GM19438 (cell line): ENCODE measurements around the gene PTK6.

Experiments
- ATAC-seq: cut with Tn5 transposase; IDR thresholded peaks from one replicate; pipeline ENCODE4 v1.9.1; 2021; ENCODE audit warnings: low read depth; ENCODE audit not compliant: unreplicated experiment

The PTK6 gene

DNA sequence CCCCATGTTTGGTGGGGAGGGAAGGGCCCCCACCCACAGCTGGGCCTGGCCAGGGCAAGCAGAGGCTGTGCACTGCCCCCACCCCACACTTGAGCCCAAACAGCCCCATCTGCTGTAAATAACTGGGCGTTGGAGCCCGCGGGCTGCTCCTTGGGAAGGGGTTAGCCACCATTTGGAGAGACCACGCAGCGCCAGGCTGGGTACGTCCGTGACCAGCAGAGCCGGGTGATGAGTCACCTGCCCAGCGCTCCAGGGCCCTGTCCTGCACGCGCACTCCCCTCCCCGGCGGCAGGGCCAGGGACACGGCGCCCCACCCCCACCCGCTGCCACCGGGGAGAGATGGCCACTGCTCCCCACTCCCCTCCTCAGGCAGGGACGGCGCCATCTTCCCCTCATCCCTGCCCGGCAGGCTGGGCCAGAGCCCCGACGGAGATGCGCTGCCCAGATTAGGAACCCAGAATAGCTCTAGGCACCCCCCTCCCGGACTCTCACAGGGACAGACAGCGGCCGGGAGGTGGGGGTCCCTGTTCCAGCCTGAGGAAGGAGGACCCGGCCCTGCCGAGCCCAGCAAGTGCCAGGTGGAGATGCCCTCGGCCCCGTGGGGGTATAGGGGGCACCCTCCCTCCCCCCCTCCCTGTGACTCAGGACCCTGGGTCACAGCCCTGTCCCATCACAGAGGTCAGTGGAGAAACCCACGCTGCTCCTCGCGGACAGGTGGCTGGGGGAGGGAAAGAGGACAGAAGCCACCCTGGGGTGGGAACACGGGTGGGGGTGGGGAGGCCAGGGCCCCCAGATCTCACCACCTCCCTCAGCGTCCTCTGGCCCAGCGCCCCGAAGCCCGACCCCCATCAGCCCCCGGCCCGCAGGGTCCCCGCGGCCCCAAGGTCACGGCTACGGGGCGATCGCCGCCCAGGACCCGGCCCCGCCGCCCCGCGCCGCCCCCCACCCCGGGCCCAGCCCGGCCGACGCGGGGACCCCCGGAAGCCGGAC is 38.9 kb downstream of the PTK6 start:
- ATAC-seq = no peak

GRCh38 chr20:63497138-63497945 is 39.8 kb downstream of the PTK6 start:
- no peak for ATAC-seq

DNA sequence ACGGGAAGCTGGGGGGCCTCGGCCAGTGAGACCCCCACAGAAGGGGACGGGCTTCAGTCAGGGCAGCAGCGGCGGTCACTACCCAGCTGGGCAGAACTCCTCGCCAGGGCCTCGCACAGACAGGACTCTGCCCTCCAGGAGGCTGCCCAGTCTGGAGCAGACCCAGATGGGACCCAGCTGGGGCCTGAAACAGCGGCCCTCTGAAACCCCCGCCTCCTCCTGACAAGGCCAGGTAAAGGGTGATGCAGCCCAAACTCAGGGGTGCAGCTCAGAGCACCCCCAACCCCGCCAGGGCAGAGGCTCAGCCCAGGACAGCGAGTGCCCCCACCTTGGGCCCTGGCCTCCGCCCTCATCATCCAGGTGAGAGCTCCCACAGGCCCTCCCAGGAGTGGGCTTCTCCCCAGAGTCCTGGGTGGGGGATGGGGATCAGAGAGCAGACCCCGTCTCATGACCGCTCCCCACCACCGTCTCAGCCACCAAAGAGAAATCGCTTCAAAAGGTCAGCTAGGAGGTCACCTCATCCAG is 40.5 kb downstream of the PTK6 start:
- no peak for ATAC-seq

DNA sequence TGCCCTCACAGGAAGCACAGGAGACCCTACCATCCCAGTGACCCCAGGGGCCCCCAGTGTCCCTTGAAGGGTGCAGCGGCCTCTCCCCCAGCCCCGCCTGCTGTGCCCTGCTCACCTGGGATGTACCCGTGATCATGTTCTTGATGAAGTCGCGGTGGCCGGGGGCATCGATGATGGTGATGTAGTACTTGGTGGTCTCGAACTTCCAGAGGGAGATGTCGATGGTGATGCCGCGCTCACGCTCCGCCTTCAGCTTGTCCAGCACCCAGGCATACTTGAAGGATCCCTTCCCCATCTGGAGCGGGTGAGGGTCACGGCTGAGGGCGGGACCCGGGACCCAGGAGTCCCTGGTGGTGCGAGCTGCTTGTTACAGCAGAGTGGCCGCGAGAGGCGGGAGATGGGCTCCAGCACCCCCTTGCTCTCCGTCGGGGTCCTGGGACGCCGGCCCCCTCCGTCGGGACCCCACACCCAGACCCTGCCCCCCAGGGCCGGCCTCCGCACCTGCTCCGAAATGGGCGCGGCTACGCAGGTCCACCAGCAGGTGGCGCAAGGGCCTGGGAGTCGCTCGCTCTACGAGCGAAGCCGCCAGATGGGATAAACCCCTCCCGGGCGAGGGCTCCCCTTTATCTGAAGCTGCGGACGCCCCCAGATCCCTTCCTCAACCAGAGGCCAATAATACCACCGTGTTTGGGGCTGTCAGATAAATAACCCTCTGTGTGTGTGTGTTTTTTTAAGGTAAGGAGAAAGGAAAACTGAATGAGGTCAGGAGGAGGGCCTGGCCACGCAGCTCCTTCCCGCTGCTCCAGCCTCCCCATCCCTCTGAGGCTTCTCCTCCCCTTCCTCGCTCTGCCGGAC is 41.2 kb downstream of the PTK6 start:
- no peak for ATAC-seq

- no peak for ATAC-seq
These were observed 41.9 kb downstream of the PTK6 start for GRCh38 chr20:63495167-63495720.

- ATAC-seq = no peak
These were observed 42.6 kb downstream of the PTK6 start for GRCh38 chr20:63494420-63495166.

DNA sequence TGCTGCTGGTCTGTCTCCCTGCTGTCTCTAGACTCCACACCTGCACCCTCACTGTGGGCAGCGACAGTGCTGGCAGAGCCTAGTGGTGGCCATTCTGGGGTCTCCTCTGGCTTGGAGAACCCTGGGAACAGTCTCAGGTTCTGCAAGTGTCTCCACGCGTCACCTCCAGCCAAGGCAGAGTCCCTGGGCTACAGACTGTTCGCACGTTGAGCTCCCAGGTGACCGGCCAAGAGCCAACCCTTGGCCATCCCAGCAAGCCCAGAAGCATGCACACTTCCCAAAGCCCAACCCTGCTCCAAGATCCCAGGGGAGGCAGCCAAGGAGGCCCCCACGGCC is 43.1 kb downstream of the PTK6 start:
- ATAC-seq = no peak

GRCh38 chr20:63493563-63494020 is 43.6 kb downstream of the PTK6 start:
- ATAC-seq = no peak

GRCh38 chr20:63492982-63493381 is 44.2 kb downstream of the PTK6 start:
- ATAC-seq = no peak

DNA sequence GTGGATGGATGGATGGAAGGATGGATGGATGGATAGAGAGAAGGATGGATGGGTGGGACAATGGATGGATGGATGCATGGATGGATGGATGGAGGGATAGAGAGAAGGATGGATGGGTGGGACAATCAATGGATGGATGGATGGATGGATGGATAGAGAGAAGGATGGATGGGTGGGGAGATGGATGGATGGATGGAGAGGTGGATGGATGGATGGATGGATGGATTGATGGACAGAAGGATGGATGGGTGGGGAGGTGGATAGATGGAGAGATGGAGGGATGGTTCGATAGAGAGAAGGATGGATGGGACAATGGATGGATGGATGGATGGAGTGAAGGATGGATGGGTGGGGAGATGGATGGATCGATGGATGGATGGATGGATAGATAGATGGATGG is 44.7 kb downstream of the PTK6 start:
- no peak for ATAC-seq

DNA sequence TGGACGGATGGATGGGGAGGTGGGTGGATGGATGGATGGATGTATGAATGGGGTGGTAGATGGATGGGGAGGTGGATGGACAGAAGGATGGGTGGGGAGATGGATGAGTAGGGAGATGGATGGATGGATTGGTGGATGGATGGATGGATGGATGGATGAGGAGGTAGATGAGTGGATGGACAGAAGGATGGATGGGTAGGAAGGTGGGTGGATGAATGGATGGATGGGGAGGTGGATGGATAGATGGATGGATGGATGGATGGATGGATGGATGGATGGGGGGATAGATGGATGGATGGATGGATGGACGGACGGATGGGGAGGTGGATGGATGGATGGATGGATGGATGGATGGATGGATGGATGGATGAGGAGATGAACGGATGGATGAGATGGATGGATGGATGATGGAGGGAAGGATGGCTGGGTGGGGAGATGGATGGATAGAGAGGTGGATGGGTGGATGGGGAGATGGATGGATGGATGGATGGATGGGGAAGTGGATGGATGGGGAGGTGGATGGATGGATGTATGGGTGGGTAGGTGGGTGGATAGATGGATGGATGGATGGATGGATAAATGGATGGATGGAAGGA is 45.4 kb downstream of the PTK6 start:
- no peak for ATAC-seq

DNA sequence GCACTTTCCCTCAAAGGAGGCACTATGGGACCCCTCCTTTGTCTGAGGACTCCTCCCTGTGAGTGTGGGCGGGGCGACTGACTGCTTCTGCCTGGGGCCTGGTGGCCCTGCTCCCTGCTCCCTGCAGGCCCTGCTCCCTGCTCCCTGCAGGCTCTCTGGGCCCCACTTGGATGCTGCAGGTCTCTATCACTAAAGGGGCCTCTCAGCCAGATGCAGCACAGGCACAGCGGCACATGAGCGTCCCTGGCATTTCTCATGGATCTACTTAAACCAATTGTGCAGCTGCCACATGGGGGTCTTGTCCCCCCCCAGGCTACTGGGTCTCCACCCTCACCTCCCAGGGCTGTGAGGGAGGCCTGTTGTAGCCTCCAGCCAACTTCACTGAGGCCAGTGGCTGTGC is 46.1 kb downstream of the PTK6 start:
- ATAC-seq = no peak

GRCh38 chr20:63490416-63490815 is 46.8 kb downstream of the PTK6 start:
- ATAC-seq = no peak

DNA sequence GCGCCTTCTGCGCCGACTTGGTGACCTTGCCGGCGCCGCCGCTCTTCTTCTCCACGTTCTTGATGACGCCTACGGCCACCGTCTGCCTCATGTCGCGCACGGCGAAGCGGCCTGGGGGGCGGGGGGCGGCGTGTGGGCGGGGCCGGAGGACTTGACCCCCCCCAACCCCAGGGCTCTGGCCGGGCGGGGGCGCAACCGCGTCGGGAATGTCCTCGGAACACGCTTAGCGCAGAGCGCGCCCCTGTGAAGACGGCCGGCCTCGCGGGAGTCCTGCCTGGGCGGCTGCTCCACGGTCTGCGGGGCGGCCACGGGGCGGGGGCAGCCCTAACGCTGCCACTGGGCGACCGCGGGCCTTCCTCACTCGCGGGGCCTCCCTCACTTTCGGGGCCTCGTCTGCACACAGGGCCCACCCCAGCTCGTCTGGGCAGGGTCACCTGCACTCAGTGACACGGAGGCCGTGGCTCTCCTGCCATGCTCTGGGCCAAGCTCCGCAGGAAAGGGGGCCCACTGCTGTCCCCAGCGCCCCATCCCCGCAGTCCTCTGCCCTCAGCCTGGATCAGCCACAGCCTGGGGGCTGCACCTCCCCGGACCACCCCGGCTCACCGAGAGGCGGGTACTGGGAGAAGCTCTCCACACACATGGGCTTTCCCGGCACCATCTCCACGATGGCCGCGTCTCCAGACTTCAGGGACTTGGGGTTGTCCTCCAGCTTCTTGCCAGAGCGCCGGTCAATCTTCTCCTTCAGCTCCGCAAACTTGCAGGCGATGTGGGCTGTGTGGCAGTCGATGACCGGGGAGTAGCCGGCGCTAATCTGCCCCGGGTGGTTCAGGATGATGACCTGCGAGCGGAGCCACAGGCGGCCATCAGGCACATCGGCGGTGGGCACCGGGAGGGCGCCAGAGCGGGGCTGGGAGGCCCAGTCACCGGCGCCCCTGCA is 48.6 kb downstream of the PTK6 start:
- ATAC-seq = no peak

- ATAC-seq = no peak
These were observed 49.4 kb downstream of the PTK6 start for GRCh38 chr20:63487781-63488241.

DNA sequence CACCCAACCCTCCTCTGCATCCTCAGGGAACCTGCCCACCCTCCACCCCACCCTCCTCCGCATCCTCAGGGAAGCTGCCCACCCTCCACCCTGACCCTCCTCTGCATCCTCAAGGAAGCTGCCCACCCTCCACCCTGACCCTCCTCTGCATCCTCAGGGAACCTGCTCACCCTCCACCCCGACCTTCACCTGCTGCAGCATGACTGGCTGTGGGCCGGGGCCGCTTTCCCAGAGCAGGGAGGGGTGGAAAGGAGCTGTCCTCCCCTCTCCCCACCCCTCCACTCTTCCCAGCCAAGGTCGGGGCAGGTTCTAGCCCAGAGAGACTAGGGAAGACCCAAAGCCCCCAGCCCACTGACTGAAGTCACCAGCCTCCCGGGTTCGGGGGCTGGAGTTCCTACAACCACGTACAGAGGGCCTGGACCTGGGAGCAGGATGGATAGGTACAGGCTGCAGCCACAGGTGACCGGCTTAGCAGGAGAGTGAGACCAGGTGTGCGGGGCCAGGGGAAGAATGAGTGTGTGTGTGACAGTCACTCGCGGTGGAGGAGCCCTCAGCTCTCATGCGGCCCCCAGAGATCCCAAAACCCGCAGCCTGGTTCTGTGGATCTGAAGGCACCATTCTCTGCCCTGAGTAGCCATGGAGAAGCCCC is 49.9 kb downstream of the PTK6 start:
- ATAC-seq = no peak

GRCh38 chr20:63486300-63486855 is 50.8 kb downstream of the PTK6 start:
- ATAC-seq = no peak
